Limb (tissue), 2 donors: ENCODE results near the gene CCNT1.
"Not testable (repeated sequence)": the region's sequence is repeated elsewhere in the genome, so short reads cannot be mapped to it uniquely, and the experiment has no call there.

Experiments
- DNase-seq, 2 donors: peaks; one replicate each; pipeline ENCODE4 v3.0.0-alpha.2; 2016; ENCODE audit errors: extremely low spot score in 2 of 2

The CCNT1 gene

DNA sequence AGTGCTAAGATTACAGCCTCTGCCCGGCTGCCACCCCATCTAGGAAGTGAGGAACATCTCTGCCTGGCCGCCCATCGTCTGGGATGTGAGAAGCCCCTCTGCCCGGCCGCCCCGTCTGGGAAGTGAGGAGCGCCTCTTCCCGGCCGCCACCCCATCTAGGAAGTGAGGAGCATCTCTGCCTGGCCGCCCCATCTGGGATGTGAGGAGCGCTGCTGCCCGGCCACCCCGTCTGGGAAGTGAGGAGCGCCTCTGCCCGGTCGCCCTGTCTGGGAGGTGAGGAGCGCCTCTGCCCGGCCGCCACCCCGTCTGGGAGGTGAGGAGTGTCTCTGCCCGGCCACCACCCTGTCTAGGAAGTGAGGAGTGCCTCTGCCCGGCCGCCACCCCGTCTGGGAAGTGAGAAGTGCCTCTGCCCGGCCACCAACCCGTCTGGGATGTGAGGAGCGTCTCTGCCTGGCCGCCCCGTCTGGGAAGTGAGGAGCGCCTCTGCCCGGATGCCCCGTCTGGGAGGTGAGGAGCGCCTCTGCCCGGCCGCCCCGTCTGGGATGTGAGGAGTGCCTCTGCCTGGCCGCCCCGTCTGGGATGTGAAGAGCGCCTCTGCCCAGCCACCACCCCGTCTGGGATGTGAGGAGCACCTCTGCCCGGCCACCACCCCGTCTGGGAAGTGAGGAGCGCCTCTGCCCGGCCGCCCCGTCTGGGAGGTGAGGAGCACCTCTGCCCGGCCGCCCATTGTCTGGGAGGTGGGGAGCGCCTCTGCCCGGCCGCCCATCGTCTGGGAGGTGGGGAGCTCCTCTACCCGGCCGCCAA is 74.6 kb downstream of the CCNT1 start:
- DNase-seq: not testable (repeated sequence)

DNA sequence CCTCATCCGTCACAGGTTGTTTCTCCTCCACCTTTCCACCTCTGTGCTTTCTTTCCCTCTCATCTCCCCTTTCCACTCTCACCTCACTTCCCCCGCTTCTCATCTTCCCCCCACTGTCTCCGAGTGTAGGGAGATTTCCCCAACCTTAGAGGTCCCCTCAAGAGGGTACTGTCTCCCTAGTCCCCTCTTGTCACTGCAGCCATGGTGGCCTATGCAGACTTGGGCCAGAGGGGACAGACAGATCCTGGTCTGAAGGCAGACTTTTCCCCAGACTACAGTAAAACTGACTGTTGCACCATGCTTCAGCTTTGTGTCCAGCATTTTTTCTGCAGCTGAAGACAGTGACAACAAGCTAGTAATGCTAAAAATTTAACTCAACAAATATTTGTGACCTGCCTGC is 75.7 kb downstream of the CCNT1 start:
- DNase-seq: no peak

GRCh38 chr12:48640428-48640827 is 76.1 kb downstream of the CCNT1 start:
- DNase-seq: no peak
